AG10803 (cell line): Measurements from ENCODE around the gene TNFRSF8.

ENCODE experiments used
- DNase-seq: peaks from one replicate; pipeline ENCODE4 v3.0.0; 2010; ENCODE audit warnings: low read depth
- H3K4me3 ChIP-seq: 2 replicates; pipeline ENCODE4 v1.5.1; 2011; ENCODE audit warnings: mild to moderate bottlenecking, low read length, control low read depth
- TF ChIP-seq, protein P1 (sequence below): conservative IDR thresholded peaks from 2 replicates; pipeline ENCODE4 v1.5.1; 2011; ENCODE audit warnings: mild to moderate bottlenecking, low read length, control low read depth, inconsistent platforms

Gene TNFRSF8

DNA sequence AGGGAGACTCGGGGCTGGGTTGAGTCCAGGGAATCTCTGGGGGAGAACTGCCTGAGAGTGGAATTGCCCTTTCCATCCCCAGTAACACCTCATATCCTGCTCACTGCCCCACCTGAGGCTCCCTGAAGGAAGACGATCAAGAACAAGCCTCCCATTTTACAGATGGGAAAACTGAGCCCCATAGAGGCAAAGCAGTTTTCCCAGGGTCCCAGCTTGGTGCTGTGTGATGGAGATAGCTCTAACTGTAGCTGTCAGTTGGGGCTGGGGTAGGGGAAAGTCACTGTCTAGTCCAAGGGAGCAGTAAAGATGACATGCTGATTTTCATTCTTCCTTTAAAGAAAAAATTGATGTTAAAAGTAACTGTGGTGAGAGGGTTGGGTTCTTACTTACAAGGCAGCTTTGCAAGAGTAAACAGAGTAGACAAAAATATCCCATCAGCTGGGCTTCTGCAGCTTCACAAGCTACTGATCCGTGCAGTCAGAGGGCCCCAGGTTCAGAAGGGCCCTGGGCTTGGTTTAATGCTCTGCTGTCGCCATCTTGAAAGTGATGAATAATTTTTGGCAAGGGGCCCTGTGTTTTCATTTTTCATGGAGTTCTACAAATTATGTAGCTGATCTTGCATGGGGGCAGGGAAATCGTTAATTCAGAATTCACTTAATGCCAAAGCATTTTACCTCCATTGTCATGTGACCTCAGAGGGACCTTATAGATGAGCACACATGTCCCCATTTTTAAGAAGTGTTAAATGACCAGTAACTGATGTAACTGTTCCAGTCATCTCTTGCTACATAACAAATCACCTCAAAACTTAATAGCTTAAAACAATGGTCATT, 86.1 kb downstream of the TNFRSF8 start:
- TF ChIP-seq, protein P1, sequence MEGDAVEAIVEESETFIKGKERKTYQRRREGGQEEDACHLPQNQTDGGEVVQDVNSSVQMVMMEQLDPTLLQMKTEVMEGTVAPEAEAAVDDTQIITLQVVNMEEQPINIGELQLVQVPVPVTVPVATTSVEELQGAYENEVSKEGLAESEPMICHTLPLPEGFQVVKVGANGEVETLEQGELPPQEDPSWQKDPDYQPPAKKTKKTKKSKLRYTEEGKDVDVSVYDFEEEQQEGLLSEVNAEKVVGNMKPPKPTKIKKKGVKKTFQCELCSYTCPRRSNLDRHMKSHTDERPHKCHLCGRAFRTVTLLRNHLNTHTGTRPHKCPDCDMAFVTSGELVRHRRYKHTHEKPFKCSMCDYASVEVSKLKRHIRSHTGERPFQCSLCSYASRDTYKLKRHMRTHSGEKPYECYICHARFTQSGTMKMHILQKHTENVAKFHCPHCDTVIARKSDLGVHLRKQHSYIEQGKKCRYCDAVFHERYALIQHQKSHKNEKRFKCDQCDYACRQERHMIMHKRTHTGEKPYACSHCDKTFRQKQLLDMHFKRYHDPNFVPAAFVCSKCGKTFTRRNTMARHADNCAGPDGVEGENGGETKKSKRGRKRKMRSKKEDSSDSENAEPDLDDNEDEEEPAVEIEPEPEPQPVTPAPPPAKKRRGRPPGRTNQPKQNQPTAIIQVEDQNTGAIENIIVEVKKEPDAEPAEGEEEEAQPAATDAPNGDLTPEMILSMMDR, result no peak
- no peak overlapping the region for H3K4me3 ChIP-seq
- no peak for DNase-seq

DNA sequence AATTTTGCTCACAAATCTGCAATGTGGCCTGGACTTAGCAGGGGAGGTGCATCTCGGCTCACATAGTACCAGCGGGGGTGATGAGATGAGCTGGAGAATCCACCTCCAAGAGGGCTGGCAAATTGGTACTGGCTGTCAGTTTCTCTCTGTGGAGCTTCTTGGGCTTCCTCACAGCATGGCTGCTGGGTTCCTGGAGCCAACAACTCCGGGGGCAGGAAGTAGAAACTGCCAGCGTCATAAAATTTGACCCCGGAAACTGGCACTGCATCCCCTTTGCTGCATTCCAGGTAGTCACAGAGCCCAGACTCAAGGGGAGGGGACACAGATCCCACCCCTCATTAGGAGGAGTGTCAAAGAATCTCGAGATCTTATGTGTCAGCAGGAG, 86.7 kb downstream of the TNFRSF8 start:
- no peak overlapping the region for H3K4me3 ChIP-seq
- DNase-seq, result no peak
- TF ChIP-seq, protein P1, result no peak

DNA sequence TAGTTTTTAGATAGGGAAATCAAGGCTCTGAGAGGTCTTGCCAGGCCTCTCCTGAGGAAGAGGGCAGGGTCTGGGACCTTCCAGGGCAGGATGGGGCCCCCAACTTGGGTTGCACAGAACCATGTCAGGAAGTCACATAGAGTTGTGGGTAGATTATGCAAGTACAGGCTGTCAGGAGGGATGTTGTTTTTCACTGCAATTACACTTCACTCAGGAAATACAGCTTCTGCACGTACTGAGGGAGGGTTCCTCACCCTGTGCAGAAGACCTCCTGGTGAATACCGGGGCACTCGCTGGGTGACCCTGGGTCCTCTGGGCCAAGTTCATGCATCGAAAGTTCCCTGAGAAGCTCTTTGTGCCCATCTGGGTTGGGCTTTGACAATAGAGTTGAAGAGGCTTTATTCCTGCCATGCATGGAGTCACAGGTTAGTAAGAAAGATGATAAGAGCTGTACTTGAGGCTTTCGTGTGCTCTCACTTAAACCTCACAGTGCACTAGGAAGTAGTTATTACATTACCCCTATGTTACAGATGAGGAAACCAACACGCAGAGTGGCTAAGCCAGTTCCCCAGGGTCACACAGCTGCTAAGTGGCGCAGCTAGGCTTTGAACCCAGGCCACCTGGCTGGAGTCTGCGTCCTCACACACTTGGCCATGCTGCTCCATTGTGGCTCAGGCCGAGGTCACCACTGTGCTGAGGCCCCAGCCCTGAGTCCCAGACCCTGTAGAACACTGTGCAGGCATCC, 87.5 kb downstream of the TNFRSF8 start:
- TF ChIP-seq, protein P1, result no peak
- H3K4me3 ChIP-seq, result no peak overlapping the region
- DNase-seq, result no peak

DNA sequence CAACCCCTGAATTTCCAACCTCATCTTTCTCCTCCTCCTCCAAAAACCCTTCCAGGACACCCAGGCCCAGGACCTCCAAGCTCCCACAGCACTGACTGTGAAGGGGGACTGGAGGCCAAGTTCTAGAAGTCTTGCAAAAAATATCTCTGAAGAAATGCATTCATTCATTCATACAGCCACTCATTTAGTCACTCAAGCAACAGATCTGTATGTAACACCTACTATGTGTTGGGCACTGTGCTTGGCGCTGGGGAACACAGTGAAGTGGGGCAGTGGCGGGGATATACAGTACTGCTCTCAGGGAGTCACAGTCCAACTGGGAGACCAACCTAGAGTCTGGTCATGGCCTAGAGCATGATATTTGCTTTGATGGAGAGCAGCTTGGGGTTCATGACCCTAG, 88.4 kb downstream of the TNFRSF8 start:
- TF ChIP-seq, protein P1, result no peak
- no peak for DNase-seq
- H3K4me3 ChIP-seq, result no peak overlapping the region

DNA sequence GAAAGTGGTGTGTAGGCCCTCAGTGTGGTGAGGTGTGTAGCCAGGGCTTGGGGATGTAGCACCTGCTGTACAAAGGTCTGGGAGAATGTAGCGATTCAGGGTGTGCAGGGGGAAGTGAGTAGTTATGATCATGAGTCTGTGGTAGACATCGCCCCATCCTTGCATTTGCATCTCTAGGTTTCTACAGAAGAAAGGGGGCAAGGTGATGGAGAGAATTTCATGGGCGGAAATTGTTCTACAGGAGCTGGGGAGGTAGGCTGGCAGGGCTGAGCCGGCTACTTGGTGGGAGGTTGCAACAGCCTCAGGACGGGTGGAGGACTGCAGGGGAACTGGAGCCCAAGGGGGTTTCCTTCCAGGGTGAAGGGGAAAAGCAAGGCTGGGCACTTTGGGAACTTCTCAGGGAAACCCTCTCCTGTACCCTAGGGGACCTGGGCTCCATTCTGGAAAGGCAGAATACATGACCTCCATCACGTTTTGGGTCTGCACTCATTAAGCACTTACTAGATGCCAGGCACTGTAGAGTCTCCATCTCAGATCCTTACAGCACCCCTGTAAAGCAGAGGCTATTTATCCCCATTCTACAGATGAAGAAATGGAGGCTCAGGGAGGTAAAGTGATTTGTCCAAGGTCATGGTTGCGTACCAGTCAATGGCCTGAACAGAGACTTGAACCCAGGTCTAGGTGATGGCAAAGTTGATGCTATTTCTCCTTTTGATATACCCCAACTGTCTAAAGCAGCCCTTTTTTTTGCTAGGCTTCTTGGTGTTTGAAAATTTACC, 89.2 kb downstream of the TNFRSF8 start:
- DNase-seq, result no peak
- TF ChIP-seq, protein P1, result no peak
- no peak overlapping the region for H3K4me3 ChIP-seq

DNA sequence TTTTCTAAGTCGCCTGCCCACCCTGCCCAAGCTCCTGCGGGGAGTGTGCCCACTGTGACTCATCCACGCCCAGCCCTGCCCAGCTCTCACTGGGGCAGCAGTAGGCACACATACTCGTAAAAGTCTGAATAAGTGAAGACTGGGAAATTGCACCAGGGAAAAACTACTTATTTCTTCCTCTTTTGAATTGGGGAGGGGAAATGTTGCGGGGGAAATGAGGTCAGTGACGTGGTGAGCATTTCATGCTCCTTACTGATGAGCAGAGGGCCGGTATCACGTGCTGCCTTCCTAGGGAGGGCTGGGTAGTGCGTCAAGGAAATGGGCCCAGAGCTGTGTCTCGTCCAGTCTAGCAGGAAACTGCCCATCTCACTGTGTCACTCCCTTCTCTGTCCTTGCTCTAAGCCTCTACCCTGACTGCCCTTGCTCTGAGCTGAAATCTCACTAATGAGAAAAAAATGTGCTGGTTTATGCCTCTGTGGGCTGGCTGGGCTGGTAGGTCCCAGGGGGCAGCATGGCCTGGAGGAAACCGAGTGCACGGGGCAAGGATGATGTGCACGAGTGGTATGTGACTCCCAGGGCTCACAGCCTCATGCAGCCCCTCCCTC, 90.2 kb downstream of the TNFRSF8 start:
- H3K4me3 ChIP-seq, result no peak overlapping the region
- TF ChIP-seq, protein P1, result no peak
- peak; percentile 91 for DNase-seq
